B cell (primary cell): Measurements from ENCODE around the gene FKBP10. TPM values are rescaled to one million over a fixed set of nuclear protein-coding genes. Genes with fewer than 3 reads are reported as not detected.

ENCODE experiments used
- ATAC-seq: fragments of 200-7000 bp; cut with Tn5 transposase; one replicate; pipeline ENCODE4 v1.10.0; 2021; ENCODE audit warnings: low read depth, mild to moderate bottlenecking, moderate number of reproducible peaks, moderate library complexity
- CTCF ChIA-PET: fragments of 350-600 bp; sonication (Branson Sonifier 250); formaldehyde crosslinking; loops from one replicate; lab custom pipeline; 2021; ENCODE audit warnings: antibody characterized with exemption, inconsistent platforms; lab: Charles Lee
- POLR2A ChIA-PET: fragments of 350-600 bp; sonication (Branson Sonifier 250); formaldehyde crosslinking; loops from one replicate; lab custom pipeline; 2021; ENCODE audit warnings: antibody characterized with exemption; lab: Charles Lee
- DNase-seq: peaks from one replicate; pipeline ENCODE4 v3.0.0; 2013
- H2AFZ ChIP-seq: 2 replicates; pipeline ENCODE4 v1.6.1; 2012; ENCODE audit warnings: mild to moderate bottlenecking, low read depth, low read length; ENCODE audit not compliant: insufficient read depth, poor library complexity, severe bottlenecking
- H3K27ac ChIP-seq, 2 donors: 1 replicate in 1 of 2; 2 replicates in 1 of 2; pipeline ENCODE4 v1.5.1; 2012 to 2013; ENCODE audit warnings: low read length in 2 of 2, mild to moderate bottlenecking in 2 of 2, moderate library complexity in 1 of 2
- H3K27me3 ChIP-seq, 4 experiments: fragments of 200-600 bp in 1 of 4; sonication (generic) in 1 of 4; replicated peaks in 1 of 4; 1 replicate in 2 of 4; 2 replicates in 2 of 4; pipeline versions ENCODE4 v1.6.1 to v1.7.0; 2013 to 2016; ENCODE audit warnings: low read length in 3 of 4, mild to moderate bottlenecking in 2 of 4, mixed read lengths in 1 of 4, moderate library complexity in 1 of 4; ENCODE audit not compliant: insufficient read depth in 4 of 4, control insufficient read depth in 3 of 4; ENCODE audit errors: control extremely low read depth in 1 of 4
- H3K36me3 ChIP-seq, 2 experiments: replicated peaks in 1 of 2; 1 replicate in 1 of 2; 2 replicates in 1 of 2; pipeline versions ENCODE4 v1.6.1 to v1.7.1; 2013; ENCODE audit warnings: low read length in 1 of 2; ENCODE audit not compliant: insufficient read depth in 2 of 2, control insufficient read depth in 1 of 2; ENCODE audit errors: control extremely low read depth in 1 of 2, extremely low read depth in 1 of 2
- H3K4me1 ChIP-seq, 2 donors: fragments of 200-600 bp in 1 of 2; sonication (generic) in 1 of 2; 1 replicate in 1 of 2; 2 replicates in 1 of 2; pipeline versions ENCODE4 v1.5.1 to v1.6.1; 2013 to 2017; ENCODE audit warnings: low read length in 2 of 2; ENCODE audit not compliant: control insufficient read depth in 2 of 2, insufficient read depth in 2 of 2
- H3K4me2 ChIP-seq: replicated peaks from 2 replicates; pipeline ENCODE3; 2012; ENCODE audit warnings: mild to moderate bottlenecking, low read depth, low read length; ENCODE audit not compliant: poor library complexity, severe bottlenecking
- H3K4me3 ChIP-seq, 5 experiments: fragments of 200-600 bp in 1 of 5; sonication (generic) in 1 of 5; 1 replicate in 3 of 5; 2 replicates in 2 of 5; pipeline versions ENCODE4 v1.5.1 to v1.7.0; 2011 to 2016; ENCODE audit warnings: low read length in 4 of 5, mild to moderate bottlenecking in 4 of 5, low read depth in 2 of 5, control low read depth in 1 of 5, moderate library complexity in 1 of 5; ENCODE audit not compliant: insufficient read depth in 1 of 5; ENCODE audit errors: control extremely low read depth in 1 of 5, extremely low read depth in 1 of 5
- H3K79me2 ChIP-seq: fragments of 200-600 bp; sonication (generic); one replicate; pipeline ENCODE4 v1.6.0; 2016; ENCODE audit warnings: low read length; ENCODE audit not compliant: control insufficient read depth, insufficient read depth
- H3K9ac ChIP-seq: fragments of 200-600 bp; sonication (generic); 2 replicates; pipeline ENCODE4 v1.6.1; 2017; ENCODE audit warnings: mild to moderate bottlenecking, low read length, moderate library complexity
- H3K9me3 ChIP-seq, 3 donors: one replicate each; pipeline versions ENCODE4 v1.6.1 to v1.7.1; 2013; ENCODE audit warnings: low read length in 2 of 3; ENCODE audit not compliant: control insufficient read depth in 2 of 3, insufficient read depth in 1 of 3; ENCODE audit errors: control extremely low read depth in 1 of 3
- H4K20me1 ChIP-seq: 2 replicates; pipeline ENCODE4 v1.6.0; 2012; ENCODE audit warnings: mild to moderate bottlenecking, low read length; ENCODE audit not compliant: insufficient read depth, control insufficient read depth, poor library complexity, severe bottlenecking
- H3K27ac Mint-ChIP-seq: one replicate; pipeline ENCODE4 v1.8.0; 2021; ENCODE audit warnings: mixed read lengths
- H3K27me3 Mint-ChIP-seq: one replicate; pipeline ENCODE4 v1.8.0; 2021; ENCODE audit warnings: mixed read lengths
- H3K4me1 Mint-ChIP-seq: one replicate; pipeline ENCODE4 v1.8.0; 2021; ENCODE audit warnings: mixed read lengths
- H3K4me3 Mint-ChIP-seq: one replicate; pipeline ENCODE4 v1.8.0; 2021; ENCODE audit warnings: mixed read lengths
- H3K9me3 Mint-ChIP-seq: one replicate; pipeline ENCODE4 v1.8.0; 2022; ENCODE audit warnings: mixed read lengths; ENCODE audit not compliant: insufficient read depth
- CTCF ChIP-seq: fragments of 200-600 bp; IDR thresholded peaks from one replicate; pipeline ENCODE4 v1.8.0; 2022; ENCODE audit warnings: antibody characterized with exemption, mild to moderate bottlenecking
- EZH2 ChIP-seq: IDR thresholded peaks from 2 replicates; pipeline ENCODE4 v1.6.1; 2012; ENCODE audit warnings: borderline replicate concordance, low read depth, mild to moderate bottlenecking, moderate library complexity, low read length; ENCODE audit not compliant: insufficient read depth, poor library complexity, severe bottlenecking
- WGBS: methylation state at CpG from one replicate; pipeline ENCODE4 v1.1.5; 2013; ENCODE audit warnings: missing lambda C conversion rate; ENCODE audit not compliant: insufficient coverage; 5-methylcytosine and 5-hydroxymethylcytosine counted together
- intact Hi-C: fragments of 100-400 bp; cut with micrococcal nuclease; formaldehyde crosslinking; loops from one replicate; pipeline ENCODE4 v1.10.0; 2022
- polyA plus RNA-seq: library from polyadenylated mRNA; depleted of rRNA; stranded (reverse); fragments of >200 nt; gene quantifications from 2 replicates; pipeline ENCODE4 v1.2.3, GENCODE V29; 2012
- total RNA-seq, 2 donors: library from RNA; stranded (reverse); fragments of 120-200 nt in 1 of 2; gene quantifications; 1 replicate in 1 of 2; 2 replicates in 1 of 2; pipeline versions ENCODE4 v1.2.3 to v1.2.4, GENCODE V29; 2013 to 2022

The FKBP10 gene
- total and polyA plus RNA-seq, 2 donors (not counting 1 experiment from before 2014, with no cell fraction given), result 0.21 to 0.34 TPM

DNA sequence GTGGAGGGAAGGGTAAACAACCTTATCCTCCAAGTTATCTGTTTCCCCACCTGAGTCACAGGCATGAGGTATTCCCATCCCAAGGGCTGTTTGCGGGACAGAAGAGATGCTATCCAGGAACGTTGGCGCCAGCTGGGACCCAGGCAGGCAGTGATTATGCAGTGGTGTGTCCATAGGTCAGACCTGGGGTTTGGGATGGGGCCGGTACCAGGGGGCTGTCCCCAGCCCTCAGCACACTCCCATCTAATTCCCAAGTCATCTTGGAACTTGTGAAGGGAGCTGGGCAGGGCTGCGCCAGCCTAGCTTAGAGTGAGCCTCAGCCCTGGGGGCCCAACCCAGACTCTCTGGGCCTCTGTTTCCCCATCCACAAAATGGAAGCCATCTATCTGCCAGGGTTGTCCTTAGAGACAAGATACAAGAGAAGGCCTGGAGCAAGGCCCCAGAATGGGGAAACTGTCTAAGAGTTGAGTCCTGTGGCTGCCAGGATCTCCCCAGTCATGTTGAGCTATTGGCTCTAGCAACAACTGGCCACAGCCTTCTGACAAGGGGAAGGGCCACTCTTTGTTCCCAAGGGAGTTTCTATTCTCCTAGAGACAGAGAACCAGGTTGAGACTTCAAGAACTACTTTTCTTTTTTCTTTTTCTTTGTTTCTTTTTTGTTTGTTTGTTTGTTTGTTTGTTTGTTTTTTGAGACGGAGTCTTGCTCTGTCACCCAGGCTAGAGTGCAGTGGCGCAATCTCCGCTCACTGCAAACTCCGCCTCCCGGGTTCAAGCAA lies 16.5 kb upstream of the FKBP10 start:
- Mint-ChIP-seq H3K4me3 (no peak overlapping the region), H3K9me3 (no peaks in the 10 kb centered on the region), H3K27ac (no peak overlapping the region), H3K27me3 (no peaks in the 10 kb centered on the region), H3K4me1 (peaks cover 5% of the 10 kb centered on the region)
- Histone ChIP-seq H2AFZ (no peak overlapping the region), H3K79me2 (no peaks in the 10 kb centered on the region), H3K4me1 (peaks cover 0 to 10% of the 10 kb centered on the region in 2 donors), H3K36me3 (no peaks in the 10 kb centered on the region), H4K20me1 (no peaks in the 10 kb centered on the region), H3K4me3 (no peak overlapping the region), H3K9me3 (no peaks in the 10 kb centered on the region), H3K4me2 (no peak overlapping the region), H3K27ac (no peak overlapping the region), H3K27me3 (no peaks in the 10 kb centered on the region), H3K9ac (no peak overlapping the region)
- intact Hi-C loops, result no loop called here
- WGBS, result 99% methylated on average over 9 of the region's 10 CpGs
- DNase-seq (no peak), ATAC-seq (no peak)
- TF ChIP-seq CTCF (no peak), EZH2 (no peak)
- CTCF ChIA-PET, result interaction anchor here (1.3 kb wide), 1 partner anchor 10 kb away, joined by 6 read pairs; no protein-coding TSS in a partner anchor
- POLR2A ChIA-PET, result interaction anchor here (1.3 kb wide), 1 partner anchor 10 kb away, joined by 3 read pairs; the partner anchor contains the start of gene JUP

DNA sequence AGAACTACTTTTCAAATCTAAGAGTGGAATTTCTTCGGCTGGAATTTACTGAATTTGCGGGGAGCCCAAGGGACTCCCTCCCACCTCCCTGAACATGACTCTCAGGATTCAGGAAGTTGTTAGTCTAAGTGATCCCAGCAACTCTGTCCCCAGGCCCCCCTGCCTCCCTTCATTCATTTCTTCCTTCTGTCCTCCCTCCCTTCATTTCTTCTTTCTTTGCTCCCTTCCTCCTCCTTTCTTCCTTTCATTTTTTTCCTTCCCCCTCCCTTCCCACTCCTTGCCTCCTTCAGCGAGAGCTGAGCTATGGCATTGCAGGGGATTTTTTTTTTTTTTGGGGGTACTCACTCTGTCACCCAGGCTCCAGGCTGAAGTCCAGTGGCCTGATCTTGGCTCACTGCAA lies 15.4 kb upstream of the FKBP10 start:
- no peak overlapping the region for H3K27ac ChIP-seq
- H3K4me3 Mint-ChIP-seq, result no peak overlapping the region
- no peaks in the 10 kb centered on the region for H3K9me3 Mint-ChIP-seq
- H3K36me3 ChIP-seq, result no peaks in the 10 kb centered on the region
- ChIA-PET CTCF (interaction anchor here (1.3 kb wide), 1 partner anchor 12 kb away, joined by 6 read pairs; no protein-coding TSS in a partner anchor), POLR2A (interaction anchor here (1.1 to 1.3 kb wide), 2 partner anchors 11 to 12 kb away, joined by 3 to 13 read pairs; partner anchors contain the start of gene JUP)
- no peak for TF ChIP-seq CTCF
- H3K27ac Mint-ChIP-seq, result no peak overlapping the region
- ATAC-seq (no peak), DNase-seq (no peak)
- H3K79me2 ChIP-seq, result no peaks in the 10 kb centered on the region
- no peaks in the 10 kb centered on the region for H3K27me3 Mint-ChIP-seq
- H3K4me1 Mint-ChIP-seq, result peaks cover 9% of the 10 kb centered on the region
- no peak overlapping the region for H3K4me3 ChIP-seq
- WGBS, result 100% methylated on average over 2 of the region's 3 CpGs
- H3K9me3 ChIP-seq, result no peaks in the 10 kb centered on the region
- no peak overlapping the region for H2AFZ ChIP-seq
- H3K4me1 ChIP-seq, result peaks cover 2 to 15% of the 10 kb centered on the region in 2 donors
- H3K4me2 ChIP-seq, result no peak overlapping the region
- intact Hi-C loops, result no loop called here
- no peak overlapping the region for H3K9ac ChIP-seq
- no peaks in the 10 kb centered on the region for H4K20me1 ChIP-seq
- no peaks in the 10 kb centered on the region for H3K27me3 ChIP-seq
